MV-4-11 (cell line): ENCODE data around the gene AMELX.

ENCODE experiments used
- DNase-seq: peaks from one replicate; lab custom pipeline; 2025; lab: John Stamatoyannopoulos, UW

AMELX gene

DNA sequence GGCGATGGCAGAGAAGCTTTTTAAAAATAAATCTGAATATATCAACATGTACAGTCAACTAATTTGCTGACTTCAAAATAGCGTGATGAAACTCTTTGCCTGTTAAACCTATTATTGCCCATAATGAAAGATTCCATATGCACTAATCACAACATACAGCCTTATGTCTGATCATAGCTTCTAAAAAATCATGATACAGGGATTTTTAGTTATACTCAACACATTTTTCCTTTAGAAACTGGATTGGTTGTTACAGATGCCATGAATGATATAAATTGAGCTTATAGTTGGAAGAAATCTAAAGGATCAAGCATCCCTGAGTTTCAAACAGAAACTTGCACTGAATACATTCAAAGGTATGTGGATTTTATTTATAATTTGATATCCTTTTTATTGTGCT is at the start of gene AMELX:
Gene AMELX (plus strand): TSS at position 301 of the 400 bp plus-strand sequence. CDS start 1,376 bp downstream, outside the sequence.
- DNase-seq: no peak

DNA sequence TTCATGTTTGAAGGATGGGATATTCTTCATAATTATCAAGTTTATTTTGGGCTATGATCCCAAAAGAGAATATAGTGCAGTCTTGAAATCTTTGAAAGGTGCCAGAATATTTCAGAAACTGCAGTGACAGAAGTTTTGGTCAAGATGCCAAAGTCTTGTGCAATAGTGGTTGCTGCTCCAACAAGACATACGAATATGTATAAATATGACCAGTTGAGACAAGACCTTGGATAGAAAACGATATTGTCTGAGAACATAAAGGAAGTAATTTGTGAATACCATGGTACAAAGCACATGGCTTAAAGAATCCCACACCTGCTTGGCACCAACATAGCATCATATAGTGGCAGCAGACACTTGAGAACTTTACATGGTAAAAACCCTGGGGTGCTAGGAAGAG is 48.6 kb upstream of the AMELX start:
- peak; percentile 11 for DNase-seq

DNA sequence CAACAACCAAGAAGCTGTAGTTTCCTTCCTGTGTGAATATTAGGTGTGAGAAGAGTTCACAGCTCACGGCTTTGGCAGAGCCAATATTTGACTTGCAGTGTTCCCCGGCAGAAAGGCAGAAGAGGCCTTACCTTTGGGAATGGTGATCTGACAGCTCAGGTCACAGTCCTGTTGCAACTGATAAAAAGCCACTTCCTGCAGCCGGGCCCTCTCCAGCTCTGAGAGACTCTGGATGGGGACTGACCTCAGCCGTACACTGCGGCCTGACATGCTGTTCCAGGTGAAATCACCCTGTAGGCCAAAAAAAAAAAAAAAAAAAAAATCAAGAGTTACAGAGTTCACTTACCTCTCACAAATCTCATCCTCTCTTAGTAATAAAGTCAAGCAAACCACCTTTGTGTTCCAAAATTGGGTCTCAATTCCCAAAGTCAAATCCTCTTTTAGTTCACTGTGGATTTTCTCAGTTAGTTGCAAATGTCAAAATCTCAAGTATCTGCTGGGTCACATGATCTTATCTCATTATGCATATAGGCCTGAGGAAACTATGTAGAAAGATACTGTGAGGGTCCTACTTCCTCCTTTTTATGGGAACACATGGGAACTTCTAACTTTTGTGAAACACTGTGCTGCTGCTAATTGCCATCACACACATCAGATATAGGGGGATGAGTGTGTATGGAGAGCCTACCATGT is 38.6 kb upstream of the AMELX start:
- peak; percentile 29 for DNase-seq

DNA sequence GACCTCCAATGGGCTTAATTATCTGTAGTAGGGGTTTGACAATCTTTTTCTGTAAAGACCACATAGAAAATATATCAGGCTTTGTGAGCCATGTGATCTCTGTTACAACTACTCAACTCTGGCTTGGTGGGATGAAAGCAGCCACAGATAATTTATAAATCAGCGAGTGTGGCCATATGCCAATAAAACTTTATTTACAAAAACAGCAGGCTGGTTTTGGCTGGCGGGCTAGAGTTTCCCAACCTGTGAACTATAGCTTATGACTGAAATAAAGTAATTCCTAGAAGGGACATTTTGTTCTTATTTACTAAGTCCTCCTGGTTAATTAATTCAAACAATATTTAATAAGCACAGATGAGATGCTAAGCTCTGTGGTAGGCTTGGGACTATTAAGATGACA is 35.9 kb upstream of the AMELX start:
- no peak for DNase-seq

DNA sequence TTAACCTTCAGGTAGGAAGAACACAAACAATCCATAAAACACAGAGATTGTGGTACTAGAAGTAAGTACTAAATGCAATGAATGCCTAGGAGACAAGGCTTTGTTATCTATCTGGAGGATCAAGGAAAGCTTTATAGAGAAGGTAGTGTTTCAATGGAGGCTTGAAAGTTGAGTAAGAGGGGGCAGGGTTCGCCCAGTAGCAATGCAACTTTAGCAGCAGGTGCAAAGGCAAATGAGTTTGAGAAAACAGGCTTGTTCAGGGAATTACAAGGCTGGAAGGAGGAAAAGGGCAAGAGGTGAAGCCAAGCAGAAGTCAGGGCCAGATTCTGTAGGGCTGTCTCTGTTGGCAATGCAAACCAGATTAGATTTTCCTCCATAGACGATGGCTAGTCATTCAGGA is 35.5 kb upstream of the AMELX start:
- no peak for DNase-seq

DNA sequence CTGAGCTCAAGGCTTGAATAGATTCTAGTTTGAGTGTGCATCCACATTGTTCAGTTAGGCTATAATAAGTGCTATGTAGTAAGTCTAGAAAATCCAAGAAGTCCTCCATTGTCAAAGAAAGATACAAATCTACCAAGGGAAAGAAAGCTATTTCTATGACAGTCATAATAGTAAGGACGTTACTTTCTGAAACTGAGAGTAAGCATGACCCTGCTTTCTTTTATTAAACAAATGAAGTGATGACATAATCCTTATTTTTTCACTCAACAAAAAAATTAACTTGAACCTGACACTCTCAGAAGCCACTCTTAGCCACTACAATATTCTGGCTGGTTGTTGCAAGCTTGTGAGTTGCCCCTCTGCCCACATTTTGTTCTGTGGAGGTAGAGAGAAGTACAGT is 33.8 kb upstream of the AMELX start:
- DNase-seq: no peak

DNA sequence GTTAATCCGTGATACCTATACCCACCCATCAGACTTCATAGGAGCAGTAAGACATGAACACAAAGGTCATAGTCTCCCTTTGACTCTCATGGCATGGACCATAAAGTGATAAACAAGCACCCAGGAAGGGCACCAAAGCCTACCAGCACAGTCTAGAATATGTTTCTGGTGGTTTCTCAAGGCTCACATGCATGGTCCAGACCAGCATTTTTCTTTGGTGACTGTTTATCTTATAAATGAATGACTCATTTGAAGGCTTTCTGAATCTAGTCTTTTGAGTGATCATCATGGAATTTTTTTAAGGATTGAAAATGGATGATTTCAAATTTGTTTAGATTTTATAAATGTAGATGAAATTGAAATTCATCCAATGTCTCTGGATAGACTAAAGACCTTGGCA is 32.0 kb upstream of the AMELX start:
- DNase-seq: no peak

DNA sequence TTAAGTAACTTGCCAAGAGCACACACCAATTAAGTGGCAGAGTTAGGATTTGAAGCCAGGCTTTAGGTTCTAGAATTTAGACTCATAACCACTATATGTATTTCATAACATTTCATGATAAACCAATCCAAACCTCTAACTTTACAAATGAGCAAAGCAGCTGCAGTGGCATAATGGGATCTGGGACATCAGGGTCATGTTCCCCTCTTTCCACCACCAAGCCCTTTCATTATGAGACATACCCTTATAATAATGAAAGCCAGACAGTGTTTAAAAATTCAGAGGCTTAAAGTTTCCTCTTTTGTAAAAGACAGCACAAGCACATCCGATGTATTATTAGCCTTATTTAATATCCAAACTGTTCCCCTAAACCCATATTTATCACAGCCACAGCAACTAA is 28.3 kb upstream of the AMELX start:
- DNase-seq: no peak

DNA sequence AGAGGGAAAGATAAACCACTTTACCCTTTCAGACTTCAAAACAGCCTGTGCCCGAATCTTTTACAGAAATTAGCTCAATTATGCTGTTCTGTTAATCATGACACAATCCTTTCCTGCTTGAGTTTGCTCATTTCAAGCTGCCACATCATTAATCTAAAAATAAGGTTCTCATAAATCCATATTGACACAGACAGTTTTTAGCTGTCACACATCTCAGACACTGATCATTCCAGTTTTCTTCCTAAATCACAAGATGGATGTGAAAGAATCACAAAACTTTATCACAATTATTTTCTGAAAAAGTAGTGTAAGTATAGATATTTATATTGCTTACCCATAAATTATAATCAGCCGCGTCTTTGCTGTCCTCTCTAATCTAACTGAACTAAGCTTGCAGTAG is 27.9 kb upstream of the AMELX start:
- no peak for DNase-seq

DNA sequence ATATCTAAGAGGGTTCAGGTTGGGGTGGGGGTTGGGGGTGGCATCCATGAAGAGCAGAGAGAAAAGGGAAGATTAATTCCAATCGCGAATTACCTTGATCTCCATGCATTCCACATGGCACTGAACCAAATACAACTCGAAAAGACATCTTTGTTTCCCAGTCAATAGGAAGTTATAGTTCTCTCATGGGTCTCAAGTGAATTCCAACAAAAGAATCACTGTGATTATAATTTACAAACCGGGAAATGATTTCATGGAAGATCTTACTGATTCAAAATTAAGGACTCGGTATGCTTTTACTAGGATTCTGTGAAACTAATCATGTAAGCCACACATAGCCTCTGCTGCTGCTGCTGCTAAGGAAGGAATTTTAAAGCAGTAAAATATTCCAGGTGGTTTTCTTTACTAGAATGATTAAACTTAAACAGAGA is 26.6 kb upstream of the AMELX start:
- DNase-seq: no peak

DNA sequence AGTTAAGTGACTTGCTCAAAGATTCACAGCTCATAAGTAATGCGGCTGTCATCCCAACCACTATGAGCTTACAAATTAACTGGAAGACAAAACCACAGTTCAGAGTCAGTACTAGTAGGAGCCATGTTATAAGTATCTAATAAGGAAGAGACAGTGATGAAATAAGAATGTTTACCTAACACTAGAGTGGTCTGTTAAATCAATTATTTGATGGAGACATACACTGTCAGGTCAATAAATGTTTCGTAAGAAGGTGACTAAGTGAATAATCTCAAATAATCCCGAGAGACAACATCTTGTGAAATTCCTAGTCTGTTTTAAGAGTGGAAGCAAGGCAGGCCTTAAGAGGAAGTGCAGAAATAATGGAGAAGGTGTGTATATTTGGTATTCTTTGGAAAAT is 25.8 kb upstream of the AMELX start:
- peak; percentile 31 for DNase-seq

DNA sequence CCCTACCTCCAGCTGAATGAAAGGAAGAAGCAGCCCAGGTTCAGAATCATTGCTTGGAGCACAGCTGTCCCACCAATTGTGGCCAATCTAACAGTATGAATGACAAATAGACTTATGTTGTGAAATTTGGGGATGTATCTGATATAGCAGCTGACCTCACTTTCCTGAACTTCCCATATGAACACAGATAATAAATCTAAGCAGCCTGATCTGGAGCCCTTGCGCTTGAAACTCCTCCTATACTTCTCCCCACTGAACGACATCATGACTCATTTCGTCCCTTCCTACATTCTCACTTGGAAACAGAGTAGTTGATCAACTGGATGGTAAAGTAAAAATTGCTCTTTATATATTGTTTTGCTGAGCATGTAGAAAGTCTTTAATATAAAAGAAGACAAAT is 24.2 kb upstream of the AMELX start:
- peak; percentile 27 for DNase-seq

DNA sequence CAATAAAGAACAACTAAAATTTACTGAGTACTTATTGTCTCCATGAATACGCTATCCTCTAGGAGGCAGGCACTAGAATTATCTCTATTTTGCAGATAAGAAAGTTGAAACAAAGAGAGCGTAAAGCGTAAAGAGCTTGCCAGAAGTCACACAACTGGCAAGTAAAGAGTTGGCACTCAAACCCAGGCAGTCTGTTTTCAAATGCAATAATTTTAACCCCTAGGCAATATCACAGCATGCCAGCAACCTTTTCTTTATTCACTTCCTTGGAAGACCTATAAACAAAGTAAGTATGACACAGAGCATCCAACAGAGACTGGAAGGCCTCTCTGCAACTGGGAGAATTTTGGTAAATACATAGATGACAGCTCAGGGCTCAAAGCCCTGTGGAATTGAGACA is 23.2 kb upstream of the AMELX start:
- no peak for DNase-seq

DNA sequence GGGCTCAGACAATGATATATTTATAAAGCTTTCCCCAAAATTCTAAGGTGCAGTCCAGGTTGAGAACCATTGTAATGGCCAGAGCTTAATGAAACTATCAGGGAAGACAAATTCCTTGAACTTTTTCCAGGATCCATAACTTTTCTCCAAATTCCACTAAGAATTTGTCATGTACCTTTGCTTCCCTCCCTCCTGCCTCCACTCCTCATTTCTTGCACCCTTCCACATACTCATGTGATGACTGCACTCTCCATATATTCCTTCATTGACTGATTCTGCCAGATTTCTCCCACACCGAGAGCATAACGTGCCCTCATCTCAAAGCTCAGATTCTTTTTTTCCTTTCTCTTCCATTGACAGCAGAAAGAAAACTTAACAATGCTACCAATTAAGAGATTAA is 20.9 kb upstream of the AMELX start:
- DNase-seq: no peak

DNA sequence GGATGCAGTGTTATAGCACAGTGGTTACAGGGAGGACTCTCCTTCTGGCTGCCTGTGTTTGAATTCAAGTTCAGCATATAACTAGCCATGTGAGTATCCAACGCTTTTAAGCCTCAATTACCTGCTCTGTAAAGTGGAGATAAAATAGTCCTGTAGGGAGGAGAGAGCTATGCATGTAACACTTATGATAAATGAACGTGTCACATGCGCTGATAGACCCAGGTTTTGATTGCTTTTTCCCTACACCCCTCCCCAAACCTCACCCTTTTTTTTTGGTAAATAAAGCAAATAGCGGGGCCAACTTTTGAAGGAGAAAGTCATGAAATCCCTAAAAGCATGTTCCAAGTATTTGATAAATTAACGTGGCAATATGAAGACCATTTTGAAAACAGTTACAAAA is 20.4 kb upstream of the AMELX start:
- no peak for DNase-seq

DNA sequence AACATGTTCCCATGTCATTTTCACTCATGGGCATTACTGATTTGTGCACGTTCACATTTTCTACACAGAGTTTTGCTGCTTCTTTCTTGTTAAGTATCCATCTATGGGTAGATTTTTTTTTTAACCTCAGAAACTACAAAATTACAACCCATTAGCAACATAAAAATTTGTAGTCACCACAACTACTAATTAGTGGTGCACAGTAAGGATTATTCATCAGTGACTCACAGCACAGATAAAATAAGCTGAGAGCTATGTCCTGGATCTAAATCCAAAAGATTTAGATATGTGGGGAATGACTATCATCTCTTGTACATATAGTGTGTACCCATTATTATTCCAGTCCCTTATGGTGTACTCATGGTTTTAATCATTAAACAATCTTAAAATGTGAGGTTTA is 19.7 kb upstream of the AMELX start:
- no peak for DNase-seq

DNA sequence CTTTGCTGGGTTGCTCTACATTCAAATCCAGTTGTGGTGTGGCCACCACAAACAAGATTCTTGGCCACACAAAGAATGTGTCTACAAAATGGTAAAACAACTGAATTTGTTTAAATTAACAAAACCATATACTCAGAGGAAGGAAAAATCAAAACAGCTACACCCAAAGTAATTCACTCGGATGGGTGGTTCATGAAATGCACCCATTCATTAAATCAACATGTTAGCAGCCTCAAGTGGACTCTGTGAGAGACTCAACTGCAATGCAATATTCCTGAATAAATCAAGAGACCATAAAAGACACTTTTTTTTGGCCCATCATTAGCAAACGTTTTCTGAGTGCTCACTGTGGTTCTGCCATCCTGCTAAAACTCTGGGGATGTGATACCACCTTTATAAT is 11.2 kb upstream of the AMELX start:
- DNase-seq: no peak

DNA sequence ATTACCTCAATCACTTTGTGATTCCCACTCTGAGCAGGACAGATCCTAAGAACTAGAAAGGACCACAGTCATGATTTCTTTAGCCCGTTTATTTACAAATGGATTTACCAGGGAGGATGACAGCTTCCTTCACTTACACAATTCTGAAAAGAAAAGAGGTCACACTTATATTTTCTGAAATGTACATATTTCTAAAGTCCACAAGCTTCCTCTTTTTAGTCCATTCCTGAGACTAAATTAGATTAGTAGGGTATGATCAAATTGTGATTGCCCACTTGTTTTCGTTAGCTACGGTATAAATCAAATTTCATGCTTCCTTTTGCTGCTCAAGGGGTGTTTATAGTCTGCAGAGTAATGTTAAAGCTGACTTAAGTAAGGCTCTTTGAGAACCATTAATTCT is 7.6 kb upstream of the AMELX start:
- no peak for DNase-seq

DNA sequence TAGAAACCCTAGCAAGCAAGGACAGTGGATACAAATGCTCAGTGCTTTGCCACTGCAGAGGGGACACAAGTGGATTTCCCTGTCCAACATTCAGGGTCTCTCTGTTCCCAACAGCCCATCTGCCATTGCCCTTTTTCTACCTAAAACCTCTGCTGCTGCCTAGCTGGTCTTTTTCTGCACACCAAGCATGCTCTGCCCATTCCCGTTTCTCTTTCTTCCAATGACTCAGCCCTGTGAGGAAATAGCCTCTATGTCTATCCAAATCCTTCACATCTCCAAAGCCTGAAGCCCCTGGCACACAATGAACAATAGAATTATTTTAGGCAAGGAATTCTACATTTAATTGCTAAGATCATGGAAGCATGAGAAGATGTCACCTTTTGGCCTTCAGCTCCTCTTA is 5.7 kb upstream of the AMELX start:
- no peak for DNase-seq

DNA sequence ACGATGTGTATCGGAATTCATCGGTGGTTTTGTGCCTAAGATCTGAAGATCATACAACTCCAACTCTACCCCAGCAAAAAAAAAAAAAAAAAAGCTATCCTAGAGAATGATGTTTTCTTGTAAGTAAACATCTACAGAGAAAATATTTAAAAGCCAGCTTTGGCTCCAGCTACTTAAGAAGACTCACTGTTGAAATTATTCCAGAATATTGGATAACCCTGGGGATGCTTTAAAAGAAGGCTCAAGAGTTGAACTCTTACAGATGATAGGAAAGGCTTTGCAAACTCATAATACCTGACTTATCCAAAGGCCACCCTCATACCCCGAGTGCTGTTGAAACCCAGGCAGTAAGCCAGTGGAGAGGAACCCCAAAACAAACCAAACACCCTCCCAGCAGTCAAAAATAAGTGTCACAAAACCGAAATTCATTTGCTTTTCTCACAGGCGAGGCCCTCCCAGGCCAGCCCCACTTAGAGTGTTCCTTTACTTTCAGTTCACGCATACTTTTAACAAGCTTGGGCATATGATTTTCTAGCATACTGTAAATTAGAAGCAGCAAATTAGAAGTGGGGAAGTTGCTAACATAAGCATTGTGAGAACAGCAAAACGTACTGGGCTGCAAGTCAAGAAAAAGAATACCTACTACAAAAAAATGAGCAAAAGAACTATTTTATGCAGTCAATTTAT is 2.7 kb upstream of the AMELX start:
- DNase-seq: no peak

DNA sequence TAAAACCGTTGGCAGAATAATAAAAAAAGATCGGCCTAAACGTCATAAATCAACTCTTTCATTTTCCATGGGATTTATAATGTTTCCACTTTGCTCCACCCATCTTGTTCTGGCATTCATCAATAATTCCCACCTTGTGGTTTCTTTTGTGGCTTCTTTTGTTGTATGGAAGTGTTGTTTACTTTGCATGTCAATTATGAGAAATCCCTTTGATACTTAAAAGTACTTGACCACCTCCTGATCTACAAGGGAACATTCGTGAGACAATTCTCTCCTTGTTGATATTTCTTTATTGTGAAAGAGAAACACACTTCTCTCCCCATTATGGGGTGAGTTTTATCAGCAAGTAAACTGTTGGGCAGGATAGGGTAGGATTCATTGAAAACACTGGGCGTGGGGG is 2.8 kb downstream of the AMELX start:
- DNase-seq: no peak

DNA sequence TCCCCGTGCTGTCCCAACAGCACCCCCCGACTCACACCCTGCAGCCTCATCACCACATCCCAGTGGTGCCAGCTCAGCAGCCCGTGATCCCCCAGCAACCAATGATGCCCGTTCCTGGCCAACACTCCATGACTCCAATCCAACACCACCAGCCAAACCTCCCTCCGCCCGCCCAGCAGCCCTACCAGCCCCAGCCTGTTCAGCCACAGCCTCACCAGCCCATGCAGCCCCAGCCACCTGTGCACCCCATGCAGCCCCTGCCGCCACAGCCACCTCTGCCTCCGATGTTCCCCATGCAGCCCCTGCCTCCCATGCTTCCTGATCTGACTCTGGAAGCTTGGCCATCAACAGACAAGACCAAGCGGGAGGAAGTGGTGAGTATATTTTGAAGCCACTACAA is 5.4 kb downstream of the AMELX start:
- no peak for DNase-seq

DNA sequence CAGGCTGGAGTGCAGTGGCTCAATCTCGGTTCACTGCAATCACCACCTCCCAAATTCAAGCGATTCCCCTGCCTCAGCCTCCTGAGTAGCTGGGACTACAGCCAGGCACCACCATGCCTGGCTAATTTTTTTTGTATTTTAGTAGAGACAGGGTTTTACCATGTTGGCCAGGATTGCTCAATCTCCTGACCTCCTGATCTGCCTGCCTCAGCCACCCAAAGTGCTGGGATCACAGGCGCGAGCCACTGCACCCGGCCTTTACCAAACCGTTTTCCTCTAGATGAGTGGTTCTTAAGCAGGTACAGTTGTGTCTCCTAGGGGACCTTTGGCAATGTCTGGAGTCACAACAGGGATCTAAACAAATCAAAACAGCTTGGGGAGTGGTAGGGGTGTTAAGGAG is 11.6 kb downstream of the AMELX start:
- DNase-seq: no peak

DNA sequence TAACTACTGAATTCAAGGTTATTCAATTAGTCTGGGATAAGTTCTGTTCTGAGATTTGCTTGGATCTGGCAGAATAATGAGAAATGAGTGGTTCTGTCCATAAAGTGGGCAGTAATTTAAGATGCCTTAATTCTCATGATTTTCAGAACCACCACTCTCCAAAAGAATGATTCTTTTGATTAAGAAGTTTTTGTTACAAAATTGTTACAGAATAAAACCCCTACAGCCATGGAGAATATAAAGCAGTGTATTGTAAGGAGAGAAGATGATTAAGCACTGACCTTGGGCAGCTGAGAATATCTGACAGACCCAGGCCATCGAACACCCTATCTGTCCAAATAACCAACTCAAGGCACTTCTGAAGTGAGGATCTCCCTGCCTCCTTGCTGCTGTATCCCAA is 12.4 kb downstream of the AMELX start:
- no peak for DNase-seq
